HG03039 (cell line): ENCODE results near the gene C16orf95.

Source experiments
- ATAC-seq: cut with Tn5 transposase; IDR thresholded peaks from one replicate; pipeline ENCODE4 v1.9.1; 2021; ENCODE audit warnings: mild to moderate bottlenecking, moderate library complexity; ENCODE audit not compliant: unreplicated experiment

Gene C16orf95

GRCh38 chr16:87295661-87296531 lies 21.3 kb downstream of the C16orf95 start:
- ATAC-seq = no peak

GRCh38 chr16:87295259-87295658 lies 21.9 kb downstream of the C16orf95 start:
- ATAC-seq = no peak

GRCh38 chr16:87293990-87294389 lies 23.2 kb downstream of the C16orf95 start:
- no peak for ATAC-seq

GRCh38 chr16:87291944-87292343 lies 25.2 kb downstream of the C16orf95 start:
- ATAC-seq = no peak

- no peak for ATAC-seq
Observed at GRCh38 chr16:87288753-87289362, 28.3 kb downstream of the C16orf95 start.

- ATAC-seq = no peak
Observed at GRCh38 chr16:87286839-87287626, 30.2 kb downstream of the C16orf95 start.

- no peak for ATAC-seq
Observed at GRCh38 chr16:87284183-87284582, 33.0 kb downstream of the C16orf95 start.

- no peak for ATAC-seq
Observed at GRCh38 chr16:87279094-87279658, 38.0 kb downstream of the C16orf95 start.

GRCh38 chr16:87278191-87279093 lies 38.8 kb downstream of the C16orf95 start:
- no peak for ATAC-seq

GRCh38 chr16:87276924-87277323 lies 40.3 kb downstream of the C16orf95 start:
- no peak for ATAC-seq

- ATAC-seq = no peak
Observed at GRCh38 chr16:87276091-87276701, 41.0 kb downstream of the C16orf95 start.

GRCh38 chr16:87274794-87275193 lies 42.4 kb downstream of the C16orf95 start:
- ATAC-seq = no peak

- no peak for ATAC-seq
Observed at GRCh38 chr16:87273471-87274030, 43.6 kb downstream of the C16orf95 start.

- no peak for ATAC-seq
Observed at GRCh38 chr16:87271256-87271655, 45.9 kb downstream of the C16orf95 start.

GRCh38 chr16:87267566-87267965 lies 49.6 kb downstream of the C16orf95 start:
- ATAC-seq = no peak

GRCh38 chr16:87266846-87267245 lies 50.3 kb downstream of the C16orf95 start:
- ATAC-seq = no peak

- ATAC-seq = no peak
Observed at GRCh38 chr16:87265261-87265660, 51.9 kb downstream of the C16orf95 start.

- no peak for ATAC-seq
Observed at GRCh38 chr16:87264634-87265033, 52.6 kb downstream of the C16orf95 start.

GRCh38 chr16:87263418-87264052 lies 53.7 kb downstream of the C16orf95 start:
- ATAC-seq = no peak
